ENCODE measurements around the gene B9D2. TPM values are rescaled to one million over a fixed set of nuclear protein-coding genes. Genes with fewer than 3 reads are reported as not detected.
"Not testable (repeated sequence)": the region's sequence is repeated elsewhere in the genome, so short reads cannot be mapped to it uniquely, and the experiment has no call there.

The B9D2 gene
- total RNA-seq, 1 donor from 2014 or later: 6.9 TPM

- no peak for DNase-seq (ENCODE audit: low read depth in 2 of 2)
These were observed 8.9 kb downstream of the B9D2 start for GRCh38 chr19:41355035-41355434.

- DNase-seq (ENCODE audit: low read depth in 2 of 2): no peak
These were observed 9.5 kb downstream of the B9D2 start for GRCh38 chr19:41354343-41354953.

GRCh38 chr19:41353466-41354342 lies 10.2 kb downstream of the B9D2 start, which contains the start of gene TGFB1:
TSS of gene TGFB1 (minus strand) at chr19:41353922. CDS start at chr19:41353044, 878 bp downstream.
- peak; percentile 87 to 92 for DNase-seq (ENCODE audit: low read depth in 2 of 2)

DNA sequence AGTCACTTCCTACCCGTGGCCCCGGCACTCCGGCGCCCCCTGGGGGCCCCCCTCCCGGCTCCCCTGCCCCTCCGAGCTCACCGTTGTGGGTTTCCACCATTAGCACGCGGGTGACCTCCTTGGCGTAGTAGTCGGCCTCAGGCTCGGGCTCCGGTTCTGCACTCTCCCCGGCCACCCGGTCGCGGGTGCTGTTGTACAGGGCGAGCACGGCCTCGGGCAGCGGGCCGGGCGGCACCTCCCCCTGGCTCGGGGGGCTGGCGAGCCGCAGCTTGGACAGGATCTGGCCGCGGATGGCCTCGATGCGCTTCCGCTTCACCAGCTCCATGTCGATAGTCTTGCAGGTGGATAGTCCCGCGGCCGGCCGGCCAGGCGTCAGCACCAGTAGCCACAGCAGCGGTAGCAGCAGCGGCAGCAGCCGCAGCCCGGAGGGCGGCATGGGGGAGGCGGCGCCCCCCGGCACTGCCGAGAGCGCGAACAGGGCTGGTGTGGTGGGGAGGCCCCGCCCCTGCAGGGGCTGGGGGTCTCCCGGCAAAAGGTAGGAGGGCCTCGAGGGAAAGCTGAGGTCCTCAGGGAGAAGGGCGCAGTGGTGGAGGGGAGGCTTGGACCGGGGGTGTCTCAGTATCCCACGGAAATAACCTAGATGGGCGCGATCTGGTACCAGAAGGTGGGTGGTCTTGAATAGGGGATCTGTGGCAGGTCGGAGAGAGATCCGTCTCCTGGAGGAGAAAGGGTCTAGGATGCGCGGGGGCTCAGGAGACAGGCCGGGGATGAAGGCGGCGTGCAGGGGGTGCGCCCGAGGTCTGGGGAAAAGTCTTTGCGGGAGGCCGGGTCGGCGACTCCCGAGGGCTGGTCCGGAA lies 11.1 kb downstream of the B9D2 start:
- DNase-seq (ENCODE audit: low read depth in 2 of 2): peak; percentile 66 to 75

GRCh38 chr19:41352279-41352608 lies 11.7 kb downstream of the B9D2 start:
- no peak for DNase-seq (ENCODE audit: low read depth in 2 of 2)

DNA sequence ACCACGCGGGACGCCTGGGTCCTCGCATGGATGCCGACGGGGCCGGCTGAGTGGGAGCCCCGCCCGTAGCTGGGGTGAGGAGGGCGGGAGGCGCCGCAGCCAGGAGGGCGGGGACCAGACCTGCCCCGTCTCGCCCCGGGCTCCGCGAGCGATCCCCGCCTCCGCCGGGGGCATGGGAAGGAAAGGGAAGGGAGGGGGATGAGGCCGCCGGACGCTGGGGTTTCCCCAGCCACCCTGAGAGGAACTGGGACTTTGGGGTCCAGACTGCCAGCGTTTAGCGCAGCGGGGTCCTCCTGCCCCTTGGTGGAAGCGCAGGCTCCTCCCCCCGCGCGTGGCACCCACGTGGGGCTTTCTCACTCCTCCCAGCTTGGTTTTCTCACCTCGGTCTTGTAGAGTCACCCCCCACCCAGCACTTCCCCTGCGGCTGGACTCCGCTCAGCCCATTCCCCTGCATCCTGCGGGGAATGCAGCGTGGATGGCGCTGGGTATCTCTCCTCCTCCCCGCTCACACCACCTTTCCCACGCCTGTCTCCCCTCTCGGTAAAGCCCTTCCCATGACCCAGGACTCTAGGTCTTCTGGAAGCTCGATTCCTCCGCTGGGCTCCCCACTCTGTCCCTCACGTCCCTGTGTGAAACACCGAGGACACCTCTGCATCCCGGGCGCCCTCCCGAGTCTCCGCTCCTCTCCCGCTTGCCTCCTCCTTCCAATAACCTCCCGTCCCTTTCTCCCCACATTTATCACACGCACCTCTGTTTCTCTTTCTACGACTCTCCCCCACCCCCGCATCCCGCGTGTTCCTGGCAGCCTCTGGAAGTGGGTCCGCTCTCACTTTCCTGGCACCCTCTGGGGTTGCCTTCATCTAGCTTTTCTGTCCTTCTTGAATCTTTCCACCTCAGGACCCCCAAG lies 12.4 kb downstream of the B9D2 start:
- peak; percentile 47 to 82 for DNase-seq (ENCODE audit: low read depth in 2 of 2)

DNA sequence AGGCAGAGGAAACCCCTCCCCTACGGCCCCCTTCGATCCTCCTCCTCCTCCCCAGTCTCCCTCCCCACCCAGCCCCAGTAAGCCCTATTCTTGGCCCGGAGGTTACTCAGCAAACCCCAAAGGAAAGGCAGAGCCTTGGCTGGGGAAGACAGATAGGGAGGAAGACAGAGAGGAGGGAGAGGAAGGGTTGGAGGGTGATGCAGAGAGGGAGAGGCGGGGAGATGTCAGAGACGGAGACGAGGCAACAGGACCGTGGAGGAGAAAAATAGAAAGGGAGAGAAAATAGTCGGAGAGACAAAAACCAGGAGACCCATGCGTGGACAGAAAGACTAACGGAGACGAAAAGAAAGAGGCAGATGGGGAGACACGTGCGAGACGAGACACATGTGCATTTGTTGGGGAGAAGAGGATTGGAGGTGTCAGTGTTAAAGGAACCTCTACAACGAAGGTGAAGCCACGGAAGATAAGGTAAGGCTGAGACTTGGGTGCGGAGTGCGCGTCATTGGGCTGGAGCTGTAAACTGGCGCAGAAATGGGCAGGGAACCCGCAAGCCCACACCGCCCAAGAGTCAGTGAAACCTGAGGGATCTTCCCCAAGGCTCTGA lies 13.1 kb downstream of the B9D2 start:
- DNase-seq (ENCODE audit: low read depth in 2 of 2): peak in 1 of 2 donors; percentile 57

DNA sequence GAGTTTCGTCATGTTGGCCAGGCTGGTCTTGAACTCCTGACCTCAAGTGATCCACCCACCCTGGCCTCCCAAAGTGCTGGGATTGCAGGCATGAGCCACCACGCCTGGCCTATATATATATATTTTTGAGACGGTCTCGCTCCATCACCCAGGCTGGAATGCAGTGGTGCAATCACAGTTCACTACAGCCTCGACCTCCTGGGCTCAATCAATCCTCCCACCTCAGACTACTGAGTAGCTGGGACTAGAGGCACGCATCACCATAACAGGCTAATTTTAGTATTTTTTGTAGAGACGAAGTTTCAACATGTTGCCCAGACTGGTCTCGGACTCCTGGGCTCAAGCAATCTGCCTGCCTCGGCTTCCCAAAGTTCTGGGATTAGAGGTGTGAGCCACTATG lies 17.0 kb downstream of the B9D2 start:
- DNase-seq (ENCODE audit: low read depth in 2 of 2): not testable (repeated sequence)

DNA sequence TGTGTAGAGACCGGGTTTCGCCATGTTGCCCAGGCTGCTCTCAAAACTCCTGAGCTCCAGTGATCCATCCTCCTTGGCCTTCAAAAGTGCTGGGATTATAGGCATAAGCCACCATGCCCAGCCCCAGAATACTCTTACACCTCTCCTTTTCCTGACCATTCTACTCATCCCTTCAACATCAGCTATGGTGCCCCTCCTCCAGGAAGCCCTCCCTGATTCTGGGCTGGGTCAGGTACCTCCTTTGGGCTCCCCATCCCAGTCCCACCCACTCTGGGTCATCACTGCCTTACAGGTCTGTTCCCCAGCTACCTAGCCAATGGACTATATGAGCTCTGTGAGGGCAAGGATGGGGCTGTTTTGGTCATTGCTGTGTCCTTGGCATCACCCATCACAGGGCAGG lies 19.8 kb downstream of the B9D2 start:
- DNase-seq (ENCODE audit: low read depth in 2 of 2): no peak

- no peak for DNase-seq (ENCODE audit: low read depth in 2 of 2)
These were observed 22.1 kb downstream of the B9D2 start for GRCh38 chr19:41341669-41342490.

DNA sequence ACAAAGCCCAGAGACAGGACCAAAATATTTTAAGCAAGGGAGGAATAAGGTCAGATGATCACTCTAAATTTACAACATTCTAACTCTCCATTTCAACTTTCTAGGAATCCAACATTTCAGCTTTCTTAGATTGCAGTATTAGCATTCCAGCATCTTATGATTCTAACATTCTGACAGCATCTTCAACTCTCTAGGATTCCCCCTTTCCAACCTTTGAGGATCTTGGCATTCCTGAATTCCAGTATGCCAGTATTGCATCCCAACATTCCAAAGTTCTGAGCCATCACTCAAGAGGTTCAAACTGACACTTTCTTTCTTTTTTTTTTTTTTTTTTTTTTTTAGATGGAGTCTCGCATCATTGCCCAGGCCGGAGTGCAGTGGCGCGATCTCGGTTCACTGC lies 24.0 kb downstream of the B9D2 start:
- DNase-seq (ENCODE audit: low read depth in 2 of 2): peak in 1 of 2 donors; percentile 30

DNA sequence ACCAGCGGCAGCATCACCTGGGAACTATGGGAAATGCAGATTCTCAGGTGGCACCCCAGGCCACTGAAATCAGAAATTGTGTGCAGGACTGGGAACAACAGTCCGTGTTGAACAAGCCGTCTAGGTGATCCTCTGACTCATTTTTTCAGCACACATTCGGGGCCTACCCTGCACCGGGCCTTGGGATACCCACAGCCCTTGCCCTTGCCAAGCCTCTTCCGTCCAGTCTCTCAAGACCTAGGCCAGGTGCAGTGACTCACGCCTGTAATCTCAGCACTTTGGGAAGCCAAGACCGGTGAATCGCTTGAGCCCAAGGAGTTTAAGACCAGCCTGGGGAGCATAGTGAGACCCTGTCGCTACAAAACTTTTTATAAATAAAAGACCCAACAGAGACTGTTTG lies 28.5 kb downstream of the B9D2 start:
- DNase-seq (ENCODE audit: low read depth in 2 of 2): no peak

- peak; percentile 66 to 81 for DNase-seq (ENCODE audit: low read depth in 2 of 2)
These were observed 29.2 kb downstream of the B9D2 start for GRCh38 chr19:41334793-41335192.

- no peak for DNase-seq (ENCODE audit: low read depth in 2 of 2)
These were observed 31.5 kb downstream of the B9D2 start for GRCh38 chr19:41332468-41332867.

GRCh38 chr19:41332000-41332399 lies 31.9 kb downstream of the B9D2 start:
- no peak for DNase-seq (ENCODE audit: low read depth in 2 of 2)

DNA sequence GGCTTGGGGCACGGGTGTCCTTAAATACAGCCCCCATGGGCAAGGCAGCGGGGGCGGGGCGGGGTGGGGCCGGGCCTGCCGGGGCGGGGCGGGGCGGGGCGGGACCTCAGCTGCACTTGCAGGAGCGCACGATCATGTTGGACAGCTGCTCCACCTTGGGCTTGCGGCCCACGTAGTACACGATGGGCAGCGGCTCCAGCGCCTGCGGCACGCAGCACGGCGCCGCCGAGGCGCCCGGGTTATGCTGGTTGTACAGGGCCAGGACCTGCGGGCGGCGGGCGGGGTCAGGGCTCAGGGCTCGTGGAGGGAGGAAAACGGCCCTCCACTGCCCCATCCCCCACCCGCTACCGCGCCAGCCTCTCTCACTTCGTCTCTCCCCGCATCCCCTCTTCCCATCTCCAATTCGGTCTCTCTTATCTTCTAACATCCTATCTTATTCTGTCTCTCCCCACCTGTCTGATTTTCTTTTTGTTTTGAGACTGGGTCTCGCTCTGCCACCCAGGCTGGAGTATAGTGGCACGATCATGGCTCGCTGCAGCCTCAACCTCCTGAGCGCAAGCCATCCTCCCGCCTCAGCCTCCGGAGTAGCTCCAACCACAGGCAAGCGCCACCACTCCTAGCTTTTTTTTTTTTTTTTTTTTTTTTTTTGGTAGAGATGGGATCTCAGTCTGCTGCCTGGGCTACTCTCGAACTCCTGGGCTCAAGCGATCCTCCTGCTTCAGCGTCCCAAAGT lies 32.8 kb downstream of the B9D2 start:
- DNase-seq (ENCODE audit: low read depth in 2 of 2): no peak

DNA sequence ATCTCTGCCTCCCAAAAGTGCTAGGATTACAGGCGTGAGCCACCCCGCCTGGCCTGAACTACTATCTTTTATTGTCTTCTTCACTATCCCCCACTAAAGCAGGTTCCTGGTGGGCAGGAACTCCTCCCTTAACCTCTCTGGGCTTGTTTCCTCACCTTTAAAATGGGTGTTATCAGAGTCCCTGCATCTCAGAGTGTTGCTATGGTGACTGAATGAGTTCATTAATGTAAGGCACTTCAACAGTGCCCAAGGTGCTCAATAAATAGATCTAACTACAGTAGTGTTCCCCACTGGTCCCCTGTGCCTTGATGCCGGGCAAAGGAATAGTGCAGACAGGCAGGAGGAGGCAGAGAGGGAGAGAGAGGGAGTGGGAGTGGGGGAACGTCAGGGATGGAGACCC lies 33.5 kb downstream of the B9D2 start:
- DNase-seq (ENCODE audit: low read depth in 2 of 2): no peak

DNA sequence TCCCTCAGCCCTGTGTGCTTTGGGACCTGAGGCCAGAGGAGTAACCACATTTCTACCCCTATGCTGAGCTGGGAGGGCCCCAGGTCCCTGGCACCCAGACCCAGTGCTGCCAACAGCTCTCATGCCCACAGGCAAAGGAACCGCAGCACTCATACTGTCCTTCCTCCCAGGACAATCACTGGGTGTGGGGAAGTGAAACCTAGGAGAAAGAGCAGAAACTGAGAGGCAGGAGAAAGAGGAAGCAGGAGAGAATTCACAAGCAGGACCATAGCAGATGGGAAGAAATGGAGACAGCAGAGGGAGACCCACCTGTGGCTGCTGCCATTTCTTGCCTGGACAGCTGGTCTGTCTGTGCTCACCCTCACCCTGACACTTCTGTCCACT lies 35.1 kb downstream of the B9D2 start:
- DNase-seq (ENCODE audit: low read depth in 2 of 2): no peak
